OCI-LY7 (cell line): ENCODE results near the gene CUX1. TPM values are rescaled to one million over a fixed set of nuclear protein-coding genes. Genes with fewer than 3 reads are reported as not detected.

Experiments
- BruUV-seq: library from RNA; stranded (reverse); fragments of 400-500 nt; replicated peaks from 2 replicates; lab custom pipeline; 2021; lab: Mats Ljungman, UMichigan
- CTCF ChIA-PET: fragments of 300-600 bp; sonication (Branson Sonifier 250); formaldehyde crosslinking; loops from one replicate; lab custom pipeline; 2022; ENCODE audit warnings: antibody characterized with exemption; ENCODE audit not compliant: unreplicated experiment; lab: Charles Lee
- POLR2A ChIA-PET: fragments of 300-600 bp; sonication (Branson Sonifier 250); formaldehyde crosslinking; loops from one replicate; lab custom pipeline; 2022; ENCODE audit warnings: antibody characterized with exemption; lab: Charles Lee
- DNase-seq: peaks from one replicate; pipeline ENCODE4 v3.0.0-alpha.2; 2015; ENCODE audit warnings: low spot score
- H2AFZ ChIP-seq: fragments of 200-600 bp; sonication (generic), shearing (Covaris generic); 2 replicates; pipeline ENCODE4 v1.6.1; 2014; ENCODE audit warnings: mild to moderate bottlenecking, antibody characterized with exemption, low read length, moderate library complexity
- H3K27ac ChIP-seq: fragments of 200-600 bp; sonication (generic); 2 replicates; pipeline ENCODE4 v1.5.1; 2014; ENCODE audit warnings: mixed run types, low read depth, mild to moderate bottlenecking, moderate library complexity, low read length, inconsistent platforms; ENCODE audit not compliant: poor library complexity, severe bottlenecking
- H3K36me3 ChIP-seq: fragments of 200-600 bp; sonication (generic); 2 replicates; pipeline ENCODE4 v1.6.1; 2014; ENCODE audit warnings: mild to moderate bottlenecking, antibody characterized with exemption, low read length, moderate library complexity, mixed read lengths; ENCODE audit not compliant: insufficient read depth
- H3K4me1 ChIP-seq: fragments of 200-600 bp; sonication (generic); 2 replicates; pipeline ENCODE4 v1.5.1; 2014; ENCODE audit warnings: mild to moderate bottlenecking, low read length; ENCODE audit not compliant: insufficient read depth, poor library complexity, severe bottlenecking
- H3K4me2 ChIP-seq: fragments of 200-600 bp; sonication (generic); 2 replicates; pipeline ENCODE4 v1.6.1; 2014; ENCODE audit warnings: mild to moderate bottlenecking, low read length
- H3K4me3 ChIP-seq: fragments of 200-600 bp; sonication (generic); 2 replicates; pipeline ENCODE4 v1.5.1; 2014; ENCODE audit warnings: mild to moderate bottlenecking, low read depth, low read length; ENCODE audit not compliant: poor library complexity, severe bottlenecking
- H3K79me2 ChIP-seq: fragments of 200-600 bp; sonication (generic); 2 replicates; pipeline ENCODE4 v1.6.1; 2016; ENCODE audit warnings: low read depth, mild to moderate bottlenecking, low read length, moderate library complexity, mixed read lengths; ENCODE audit not compliant: insufficient read depth
- H3K9me2 ChIP-seq: fragments of 200-600 bp; sonication (generic); 2 replicates; pipeline ENCODE4 v1.6.1; 2016; ENCODE audit warnings: mild to moderate bottlenecking, low read length, mixed read lengths; ENCODE audit not compliant: insufficient read depth
- H3K9me3 ChIP-seq: fragments of 200-600 bp; sonication (generic); 2 replicates; pipeline ENCODE4 v1.6.1; 2014; ENCODE audit warnings: mild to moderate bottlenecking, mixed run types, low read length, mixed read lengths
- H4K20me1 ChIP-seq: fragments of 200-600 bp; sonication (generic); 2 replicates; pipeline ENCODE4 v1.6.1; 2014; ENCODE audit warnings: mild to moderate bottlenecking, antibody characterized with exemption, low read length, moderate library complexity, mixed read lengths; ENCODE audit not compliant: insufficient read depth
- EZH2phosphoT487 ChIP-seq: fragments of 200-600 bp; sonication (generic); IDR thresholded peaks from 2 replicates; pipeline ENCODE4 v1.6.1; 2018; ENCODE audit warnings: low read depth, borderline replicate concordance, mild to moderate bottlenecking, mixed run types, antibody characterized with exemption, low read length, moderate library complexity, mixed read lengths
- intact Hi-C: fragments of 100-400 bp; cut with micrococcal nuclease; formaldehyde crosslinking; loops from one replicate; pipeline ENCODE4 v1.10.0; 2022; ENCODE audit not compliant: unreplicated experiment
- total RNA-seq, 2 experiments: library from RNA; depleted of rRNA in 1 of 2; stranded (reverse); fragments of >200 nt in 1 of 2; shearing (Covaris generic) in 1 of 2; gene quantifications; 2 replicates each; pipeline ENCODE4 v1.2.3, GENCODE V29; 2014 to 2022
- TF ChIP-seq, protein P1 (sequence below): fragments of 200-600 bp; sonication (generic); conservative IDR thresholded peaks from 2 replicates; pipeline ENCODE4 v1.5.1; 2014; ENCODE audit warnings: mild to moderate bottlenecking, antibody characterized with exemption, low read length, moderate library complexity, mixed read lengths

Gene CUX1
- total RNA-seq, 2 experiments from 2014 or later, result 143 to 199 TPM

DNA sequence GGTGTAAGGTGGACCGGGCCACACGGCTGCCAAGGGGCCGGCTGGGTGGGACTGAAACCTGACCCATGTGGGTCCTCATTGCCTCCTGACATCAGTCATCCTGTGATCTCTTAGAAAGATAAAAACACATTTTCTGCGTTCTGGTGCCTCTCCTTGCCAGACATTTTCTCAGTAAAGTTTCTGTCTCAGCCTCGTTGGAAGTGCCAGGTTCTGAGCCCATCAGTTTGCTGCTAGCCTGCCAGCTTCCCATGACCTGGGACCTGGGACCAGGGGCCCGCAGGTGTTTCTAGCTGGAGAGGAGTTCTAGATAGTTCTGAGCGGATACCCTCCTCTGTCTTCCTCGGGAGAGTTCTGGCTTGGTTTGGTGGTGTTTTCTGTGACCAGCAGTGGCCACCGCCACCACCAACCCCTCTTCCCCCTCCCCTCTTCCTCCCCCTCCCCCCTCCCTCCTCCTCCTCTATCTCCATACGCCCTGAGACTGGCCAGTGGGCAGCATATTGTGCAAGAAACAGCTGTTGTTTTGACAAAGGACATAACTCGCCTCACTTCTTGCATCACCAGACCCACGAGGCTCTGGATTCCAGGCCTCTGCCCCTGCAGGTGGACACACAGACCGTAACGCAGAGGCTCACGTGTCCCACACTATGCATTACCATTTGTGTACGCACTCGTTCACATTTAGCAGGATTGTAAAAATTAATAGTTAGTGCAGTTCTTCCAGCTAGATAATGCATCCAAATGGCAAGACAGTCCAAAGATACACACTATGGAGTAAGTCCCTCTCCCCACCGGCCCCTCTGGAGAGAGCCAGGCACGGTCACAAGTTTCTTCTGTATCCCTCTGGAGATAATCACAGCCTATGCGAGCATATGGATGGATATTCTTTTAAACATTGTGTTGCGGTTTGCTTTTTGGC, 94.6 kb downstream of the CUX1 start:
- Histone ChIP-seq H3K4me2 (no peak overlapping the region), H4K20me1 (peaks cover 15% of the 10 kb centered on the region), H3K4me3 (no peak overlapping the region), H3K4me1 (peaks cover 19% of the 10 kb centered on the region), H3K9me2 (no peaks in the 10 kb centered on the region), H3K36me3 (peaks cover 75% of the 10 kb centered on the region), H3K9me3 (no peaks in the 10 kb centered on the region), H3K27ac (no peak overlapping the region), H3K79me2 (peaks cover 89% of the 10 kb centered on the region), H2AFZ (no peak overlapping the region)
- TF ChIP-seq, protein P1, sequence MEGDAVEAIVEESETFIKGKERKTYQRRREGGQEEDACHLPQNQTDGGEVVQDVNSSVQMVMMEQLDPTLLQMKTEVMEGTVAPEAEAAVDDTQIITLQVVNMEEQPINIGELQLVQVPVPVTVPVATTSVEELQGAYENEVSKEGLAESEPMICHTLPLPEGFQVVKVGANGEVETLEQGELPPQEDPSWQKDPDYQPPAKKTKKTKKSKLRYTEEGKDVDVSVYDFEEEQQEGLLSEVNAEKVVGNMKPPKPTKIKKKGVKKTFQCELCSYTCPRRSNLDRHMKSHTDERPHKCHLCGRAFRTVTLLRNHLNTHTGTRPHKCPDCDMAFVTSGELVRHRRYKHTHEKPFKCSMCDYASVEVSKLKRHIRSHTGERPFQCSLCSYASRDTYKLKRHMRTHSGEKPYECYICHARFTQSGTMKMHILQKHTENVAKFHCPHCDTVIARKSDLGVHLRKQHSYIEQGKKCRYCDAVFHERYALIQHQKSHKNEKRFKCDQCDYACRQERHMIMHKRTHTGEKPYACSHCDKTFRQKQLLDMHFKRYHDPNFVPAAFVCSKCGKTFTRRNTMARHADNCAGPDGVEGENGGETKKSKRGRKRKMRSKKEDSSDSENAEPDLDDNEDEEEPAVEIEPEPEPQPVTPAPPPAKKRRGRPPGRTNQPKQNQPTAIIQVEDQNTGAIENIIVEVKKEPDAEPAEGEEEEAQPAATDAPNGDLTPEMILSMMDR, result no peak
- TF ChIP-seq EZH2phosphoT487, result no peak
- BruUV-seq, result no TSS peak
- ChIA-PET POLR2A (no interaction called here), CTCF (no interaction called here)
- intact Hi-C loops, result no loop called here
- DNase-seq, result no peak

DNA sequence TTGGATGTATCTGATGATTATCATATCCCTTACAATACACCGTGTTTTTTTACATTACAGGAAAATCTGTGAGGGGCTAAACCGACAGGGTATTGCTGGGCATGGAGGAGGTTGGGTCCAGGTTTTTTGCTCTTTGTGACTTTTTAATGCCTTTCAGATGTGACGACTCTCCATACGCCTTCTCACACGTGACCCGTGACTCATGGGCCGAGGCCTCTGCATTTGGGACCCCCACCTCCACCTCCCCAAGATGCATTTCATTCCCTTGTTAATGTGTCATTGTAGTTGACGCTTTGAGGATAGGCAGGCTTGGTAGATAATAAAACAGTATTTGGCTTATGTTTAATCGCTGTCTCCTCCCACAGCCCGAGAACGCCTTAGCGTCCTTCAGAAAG, 95.3 kb downstream of the CUX1 start:
- CTCF ChIA-PET, result no interaction called here
- intact Hi-C loops, result no loop called here
- TF ChIP-seq EZH2phosphoT487, result no peak
- TF ChIP-seq, protein P1, result no peak
- H2AFZ ChIP-seq, result no peak overlapping the region
- BruUV-seq, result no TSS peak
- H3K4me2 ChIP-seq, result no peak overlapping the region
- no peak overlapping the region for H3K4me3 ChIP-seq
- H3K79me2 ChIP-seq, result peaks cover 89% of the 10 kb centered on the region
- peaks cover 78% of the 10 kb centered on the region for H3K36me3 ChIP-seq
- H3K27ac ChIP-seq, result no peak overlapping the region
- no peaks in the 10 kb centered on the region for H3K9me3 ChIP-seq
- POLR2A ChIA-PET, result no interaction called here
- peaks cover 15% of the 10 kb centered on the region for H4K20me1 ChIP-seq
- peaks cover 13% of the 10 kb centered on the region for H3K4me1 ChIP-seq
- DNase-seq, result no peak
- no peaks in the 10 kb centered on the region for H3K9me2 ChIP-seq

DNA sequence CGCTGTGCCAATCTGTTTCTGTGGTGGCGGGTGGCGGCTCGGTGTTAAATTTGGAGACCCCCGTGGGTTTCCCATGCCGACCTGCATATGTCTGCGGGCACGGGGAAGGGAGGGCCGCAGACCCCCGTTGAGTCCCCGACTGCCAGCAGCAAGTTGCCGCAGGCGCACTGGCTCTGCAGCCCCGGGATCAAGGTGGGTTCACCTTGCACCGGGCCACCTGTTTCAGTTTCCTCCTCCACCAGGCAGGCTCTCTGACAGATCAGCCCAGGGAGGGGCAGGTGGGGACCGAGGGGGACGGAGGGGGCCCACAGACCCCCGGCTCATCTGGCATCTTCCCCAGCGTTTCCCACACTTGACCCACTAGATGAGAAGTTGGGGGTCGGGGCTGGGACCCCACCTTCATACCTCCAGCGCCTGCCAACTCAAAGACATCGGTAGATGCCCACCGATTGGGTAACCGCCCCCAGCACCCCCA, 95.9 kb downstream of the CUX1 start:
- no peaks in the 10 kb centered on the region for H3K9me3 ChIP-seq
- no peak overlapping the region for H3K4me2 ChIP-seq
- peaks cover 10% of the 10 kb centered on the region for H4K20me1 ChIP-seq
- H3K4me3 ChIP-seq, result no peak overlapping the region
- no peak overlapping the region for H3K27ac ChIP-seq
- no TSS peak for BruUV-seq
- no peak for DNase-seq
- ChIA-PET CTCF (no interaction called here), POLR2A (no interaction called here)
- TF ChIP-seq EZH2phosphoT487, result no peak
- TF ChIP-seq, protein P1, result no peak
- H3K36me3 ChIP-seq, result peaks cover 78% of the 10 kb centered on the region
- H3K9me2 ChIP-seq, result no peaks in the 10 kb centered on the region
- intact Hi-C loops, result no loop called here
- peaks cover 89% of the 10 kb centered on the region for H3K79me2 ChIP-seq
- H3K4me1 ChIP-seq, result peaks cover 9% of the 10 kb centered on the region
- H2AFZ ChIP-seq, result no peak overlapping the region
